GM23338 (cell line): ENCODE measurements around the gene OCA2. TPM values are rescaled to one million over a fixed set of nuclear protein-coding genes. Genes with fewer than 3 reads are reported as not detected.

ENCODE experiments used
- ATAC-seq: fragments of 200-7000 bp; cut with Tn5 transposase; 3 replicates; pipeline ENCODE4 v1.9.1; 2020
- DNase-seq: peaks from one replicate; pipeline ENCODE4 v3.0.0-alpha.2; 2015; ENCODE audit warnings: low spot score
- H2AFZ ChIP-seq: fragments of 200-600 bp; sonication (generic); 2 replicates; pipeline ENCODE4 v1.8.0; 2016; ENCODE audit warnings: antibody characterized with exemption, mild to moderate bottlenecking, moderate library complexity
- H3F3A ChIP-seq: fragments of 200-600 bp; sonication (generic); replicated peaks from 2 replicates; pipeline ENCODE4 v1.8.0; 2017; ENCODE audit warnings: antibody characterized with exemption, mixed run types, low read depth
- H3K27ac ChIP-seq: fragments of 200-600 bp; sonication (generic); 2 replicates; pipeline ENCODE4 v1.6.1; 2016; ENCODE audit warnings: low read depth
- H3K27me3 ChIP-seq: fragments of 200-600 bp; sonication (generic); 2 replicates; pipeline ENCODE4 v1.8.0; 2016; ENCODE audit warnings: mild to moderate bottlenecking, mixed run types, moderate library complexity; ENCODE audit not compliant: insufficient read depth
- H3K36me3 ChIP-seq: fragments of 200-600 bp; sonication (generic); 2 replicates; pipeline ENCODE4 v1.8.0; 2016; ENCODE audit warnings: mild to moderate bottlenecking; ENCODE audit not compliant: insufficient read depth
- H3K4me1 ChIP-seq: fragments of 200-600 bp; sonication (generic); 2 replicates; pipeline ENCODE4 v1.8.0; 2016; ENCODE audit warnings: mild to moderate bottlenecking, moderate library complexity; ENCODE audit not compliant: insufficient read depth
- H3K4me2 ChIP-seq: fragments of 200-600 bp; sonication (generic); 2 replicates; pipeline ENCODE4 v1.7.1; 2017; ENCODE audit warnings: mixed run types
- H3K4me3 ChIP-seq: fragments of 200-600 bp; sonication (generic); 2 replicates; pipeline ENCODE4 v1.6.1; 2016; ENCODE audit warnings: mixed run types
- H3K79me2 ChIP-seq: fragments of 200-600 bp; sonication (generic); replicated peaks from 2 replicates; pipeline ENCODE4 v1.8.0; 2017; ENCODE audit warnings: mild to moderate bottlenecking; ENCODE audit not compliant: insufficient read depth
- H3K9me2 ChIP-seq: fragments of 200-600 bp; sonication (generic); 2 replicates; pipeline ENCODE4 v1.8.0; 2017; ENCODE audit not compliant: insufficient read depth
- H4K20me1 ChIP-seq: fragments of 200-600 bp; sonication (generic); replicated peaks from 2 replicates; pipeline ENCODE4 v1.8.0; 2017; ENCODE audit warnings: mild to moderate bottlenecking; ENCODE audit not compliant: insufficient read depth
- H3K27ac Mint-ChIP-seq: 2 replicates; pipeline ENCODE4 v1.8.0; 2020; ENCODE audit warnings: inconsistent platforms, mild to moderate bottlenecking, moderate library complexity, mixed read lengths
- H3K27me3 Mint-ChIP-seq: 3 replicates; pipeline ENCODE4 v1.8.0; 2022; ENCODE audit warnings: low read depth, mild to moderate bottlenecking, moderate library complexity, mixed read lengths, inconsistent platforms; ENCODE audit not compliant: insufficient read depth, poor library complexity
- H3K36me3 Mint-ChIP-seq: 3 replicates; pipeline ENCODE4 v1.8.0; 2021; ENCODE audit warnings: low read depth, mild to moderate bottlenecking, inconsistent platforms, moderate library complexity, mixed read lengths
- H3K4me1 Mint-ChIP-seq: 3 replicates; pipeline ENCODE4 v1.8.0; 2020; ENCODE audit warnings: mild to moderate bottlenecking, inconsistent platforms, mixed read lengths
- H3K4me3 Mint-ChIP-seq: 3 replicates; pipeline ENCODE4 v1.8.0; 2021; ENCODE audit warnings: moderate library complexity, mild to moderate bottlenecking, inconsistent platforms, mixed read lengths
- H3K9me3 Mint-ChIP-seq: 3 replicates; pipeline ENCODE4 v1.8.0; 2020; ENCODE audit warnings: moderate library complexity, mild to moderate bottlenecking, inconsistent platforms, mixed read lengths
- CTCF ChIP-seq, 2 experiments: fragments of 200-600 bp in 1 of 2; sonication (generic) in 1 of 2; conservative IDR thresholded peaks; 2 replicates each; pipeline versions ENCODE4 v1.5.1 to v1.6.1; 2016 to 2017; ENCODE audit warnings: antibody characterized with exemption in 2 of 2, low read depth in 2 of 2, mild to moderate bottlenecking in 2 of 2, moderate library complexity in 1 of 2
- NANOG ChIP-seq: IDR thresholded peaks from 2 replicates; pipeline ENCODE4 v1.6.1; 2016; ENCODE audit warnings: antibody characterized with exemption, borderline replicate concordance
- ZNF462 ChIP-seq: fragments of 250-450 bp; sonication (Bioruptor Pico); IDR thresholded peaks from 2 replicates; pipeline ENCODE4 v1.5.0; 2020; ENCODE audit warnings: mild to moderate bottlenecking, moderate library complexity
- polyA plus RNA-seq: library from polyadenylated mRNA; unstranded; fragments of >200 nt; fragmentation: Nextera tagmentation; extraction: Ambion mirVana; gene quantifications from 2 replicates; pipeline ENCODE4 v1.2.1, GENCODE V29; 2016
- total RNA-seq: library from RNA; depleted of rRNA; stranded (reverse); fragments of >200 nt; shearing (Covaris generic); gene quantifications from 2 replicates; pipeline ENCODE4 v1.2.3, GENCODE V29; 2014
- TF ChIP-seq, protein P1 (sequence below): IDR thresholded peaks from 2 replicates; pipeline ENCODE4 v1.6.1; 2016; ENCODE audit warnings: antibody characterized with exemption

OCA2 gene
- total and polyA plus RNA-seq, 2 experiments from 2014 or later, result 0.40 to 0.69 TPM

GRCh38 chr15:28060005-28060404, 39.1 kb downstream of the OCA2 start:
- Mint-ChIP-seq H3K36me3 (no peaks in the 10 kb centered on the region; the same call in 2 of the 3 replicates), H3K4me3 (no peak overlapping the region), H3K27me3 (peaks cover 7% of the 10 kb centered on the region), H3K27ac (no peak overlapping the region), H3K4me1 (no peaks in the 10 kb centered on the region), H3K9me3 (peaks cover 12% of the 10 kb centered on the region)
- no peaks in the 10 kb centered on the region for H3K4me1 ChIP-seq
- H4K20me1 ChIP-seq, result no peaks in the 10 kb centered on the region
- H3K79me2 ChIP-seq, result no peaks in the 10 kb centered on the region
- no peaks in the 10 kb centered on the region for H3F3A ChIP-seq
- H3K27ac ChIP-seq, result no peak overlapping the region
- 0 out of 2 replicates have a peak overlapping the region, but pooled peaks have one; percentile 32 for H2AFZ ChIP-seq
- H3K36me3 ChIP-seq, result no peaks in the 10 kb centered on the region
- no peaks in the 10 kb centered on the region for H3K9me2 ChIP-seq
- no peak overlapping the region for H3K4me2 ChIP-seq
- ATAC-seq (no peak; the same call in 2 of the 3 replicates), DNase-seq (no peak)
- TF ChIP-seq ZNF462 (no peak), CTCF (conservative IDR thresholded peaks at IDR 0.05; ENCODE audit: low read depth in 2 of 2) (peak in 1 of 2 experiments; percentile 49; a peak in 2 of 4 replicates)
- H3K27me3 ChIP-seq, result no peaks in the 10 kb centered on the region
- H3K4me3 ChIP-seq, result no peak overlapping the region

GRCh38 chr15:28058082-28058481, 41.0 kb downstream of the OCA2 start:
- Histone ChIP-seq H2AFZ (no peak overlapping the region), H3K9me2 (no peaks in the 10 kb centered on the region), H3F3A (no peaks in the 10 kb centered on the region), H3K36me3 (no peaks in the 10 kb centered on the region), H3K27ac (no peak overlapping the region), H3K79me2 (no peaks in the 10 kb centered on the region), H3K4me3 (no peak overlapping the region), H3K4me1 (no peaks in the 10 kb centered on the region), H3K4me2 (no peak overlapping the region), H4K20me1 (no peaks in the 10 kb centered on the region), H3K27me3 (no peaks in the 10 kb centered on the region)
- DNase-seq (no peak), ATAC-seq (no peak)
- peaks cover 9% of the 10 kb centered on the region for H3K27me3 Mint-ChIP-seq
- no peaks in the 10 kb centered on the region for H3K4me1 Mint-ChIP-seq
- H3K4me3 Mint-ChIP-seq, result no peak overlapping the region
- peaks cover 8% of the 10 kb centered on the region; the same call in 2 of the 3 replicates for H3K9me3 Mint-ChIP-seq
- H3K27ac Mint-ChIP-seq, result no peak overlapping the region
- H3K36me3 Mint-ChIP-seq, result no peaks in the 10 kb centered on the region
- TF ChIP-seq, protein P1, sequence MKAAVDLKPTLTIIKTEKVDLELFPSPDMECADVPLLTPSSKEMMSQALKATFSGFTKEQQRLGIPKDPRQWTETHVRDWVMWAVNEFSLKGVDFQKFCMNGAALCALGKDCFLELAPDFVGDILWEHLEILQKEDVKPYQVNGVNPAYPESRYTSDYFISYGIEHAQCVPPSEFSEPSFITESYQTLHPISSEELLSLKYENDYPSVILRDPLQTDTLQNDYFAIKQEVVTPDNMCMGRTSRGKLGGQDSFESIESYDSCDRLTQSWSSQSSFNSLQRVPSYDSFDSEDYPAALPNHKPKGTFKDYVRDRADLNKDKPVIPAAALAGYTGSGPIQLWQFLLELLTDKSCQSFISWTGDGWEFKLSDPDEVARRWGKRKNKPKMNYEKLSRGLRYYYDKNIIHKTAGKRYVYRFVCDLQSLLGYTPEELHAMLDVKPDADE, result no peak
- no peak for TF ChIP-seq NANOG
